IPS-NIHi7 (cell line): ENCODE data around the gene PLSCR2.
"Not testable (repeated sequence)": the region's sequence is repeated elsewhere in the genome, so short reads cannot be mapped to it uniquely, and the experiment has no call there.

Source experiments
- DNase-seq: peaks from one replicate; pipeline ENCODE4 v3.0.0; 2012; ENCODE audit warnings: mixed read lengths; ENCODE audit errors: extremely low spot score

The PLSCR2 gene

DNA sequence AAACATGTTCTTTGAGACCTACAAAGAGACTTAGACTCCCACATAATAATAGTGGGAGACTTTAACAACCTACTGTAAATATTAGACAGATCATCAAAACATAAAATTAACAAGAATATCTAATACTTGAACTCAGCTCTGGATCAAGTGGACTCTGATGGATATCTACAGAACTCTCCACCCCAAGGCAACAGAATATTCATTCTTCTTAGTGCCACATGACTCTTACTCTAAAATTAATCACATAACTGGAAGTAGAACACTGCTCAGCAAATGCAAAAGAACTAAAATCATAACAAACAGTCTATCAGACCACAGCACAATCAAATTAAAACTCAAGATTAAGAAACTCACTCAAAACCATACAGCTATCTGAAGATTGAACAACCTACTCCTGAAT lies 15.9 kb upstream of the PLSCR2 start:
- DNase-seq, result no peak

DNA sequence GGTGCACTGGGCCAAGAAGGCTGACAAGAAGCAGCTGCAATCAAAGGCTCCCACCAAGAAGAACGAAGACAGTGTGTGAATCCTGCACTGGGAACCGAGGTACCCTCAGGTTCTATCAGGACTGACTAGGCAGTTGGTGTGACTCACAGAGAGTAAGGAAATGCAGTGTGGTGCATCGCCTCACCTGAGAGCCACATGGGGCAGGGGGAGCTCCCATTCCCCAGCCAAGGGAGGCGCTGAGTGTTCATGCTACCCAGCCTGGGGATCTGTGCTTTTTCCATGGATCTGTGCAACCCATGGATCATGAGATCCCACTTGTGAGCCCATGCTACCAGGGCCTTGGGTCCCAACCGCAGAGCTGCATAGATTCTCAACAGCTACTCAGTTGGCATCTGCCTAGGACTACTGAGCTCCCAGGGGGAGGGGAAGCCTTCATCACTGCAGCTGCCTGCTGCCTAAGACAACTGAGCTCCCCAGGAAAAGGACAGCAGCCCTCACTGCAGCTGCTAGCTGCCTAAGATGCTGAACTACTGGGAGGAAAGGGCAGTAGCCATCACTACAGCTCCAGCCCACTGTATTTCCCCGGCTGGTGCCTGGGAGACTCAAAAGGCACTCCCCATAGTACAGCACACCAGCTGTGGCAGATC lies 6.9 kb upstream of the PLSCR2 start:
- DNase-seq, result no peak

DNA sequence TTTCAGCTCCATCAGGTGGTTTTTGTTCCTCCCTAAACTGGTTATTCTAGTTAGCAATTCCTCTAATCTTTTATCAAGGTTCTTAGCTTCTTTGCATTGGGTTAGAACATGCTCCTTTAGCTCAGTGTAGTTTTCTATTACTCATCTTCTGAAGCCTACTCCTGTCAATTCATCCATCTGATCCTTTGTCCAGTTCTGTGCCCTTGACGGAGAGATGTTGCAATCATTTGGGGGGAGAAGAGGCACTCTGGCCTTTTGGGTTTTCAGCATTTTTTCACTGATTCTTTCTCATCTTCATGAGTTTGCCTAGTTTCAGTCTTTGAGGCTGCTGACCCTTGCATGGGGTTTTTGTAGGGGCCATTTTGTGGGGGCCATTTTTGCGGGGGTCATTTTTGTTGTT lies 5.6 kb upstream of the PLSCR2 start:
- not testable (repeated sequence) for DNase-seq

DNA sequence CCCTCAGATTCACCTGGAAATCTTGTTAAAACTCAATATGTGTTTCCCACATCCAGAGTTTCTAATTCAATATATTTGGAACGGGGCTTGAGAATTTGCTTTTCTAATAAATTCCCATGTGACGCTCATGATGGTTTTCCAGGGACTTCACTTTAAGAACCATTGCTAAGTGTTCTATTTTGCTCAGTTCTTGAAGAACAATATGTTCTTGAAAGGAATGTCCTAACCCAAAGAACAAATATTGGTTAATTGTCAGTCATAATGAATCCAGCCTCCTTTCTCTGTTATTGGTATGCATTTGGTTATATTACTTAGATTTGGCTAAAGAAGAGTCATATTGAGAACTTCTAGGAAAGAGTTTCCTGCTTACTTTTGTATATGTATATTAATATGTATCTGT lies 4.4 kb upstream of the PLSCR2 start:
- no peak for DNase-seq

DNA sequence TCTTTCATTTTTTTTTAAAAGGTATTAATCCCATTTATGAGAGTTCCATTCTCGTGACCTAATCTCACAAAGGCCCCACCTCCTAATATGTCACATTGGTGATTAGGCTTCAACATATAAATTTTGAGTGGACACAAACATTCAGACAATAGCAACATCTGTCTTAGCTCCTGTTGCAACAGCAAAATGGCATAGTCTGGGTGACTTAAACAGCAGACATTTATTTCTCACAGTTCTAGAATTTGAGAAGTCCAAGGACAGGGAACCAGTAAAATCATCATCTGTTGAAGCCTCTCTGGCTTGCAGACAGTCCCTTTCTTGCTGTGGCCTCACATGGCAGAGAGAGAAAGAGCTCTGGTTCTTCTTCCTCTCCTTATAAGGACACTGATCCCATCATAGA lies 3.2 kb upstream of the PLSCR2 start:
- no peak for DNase-seq

DNA sequence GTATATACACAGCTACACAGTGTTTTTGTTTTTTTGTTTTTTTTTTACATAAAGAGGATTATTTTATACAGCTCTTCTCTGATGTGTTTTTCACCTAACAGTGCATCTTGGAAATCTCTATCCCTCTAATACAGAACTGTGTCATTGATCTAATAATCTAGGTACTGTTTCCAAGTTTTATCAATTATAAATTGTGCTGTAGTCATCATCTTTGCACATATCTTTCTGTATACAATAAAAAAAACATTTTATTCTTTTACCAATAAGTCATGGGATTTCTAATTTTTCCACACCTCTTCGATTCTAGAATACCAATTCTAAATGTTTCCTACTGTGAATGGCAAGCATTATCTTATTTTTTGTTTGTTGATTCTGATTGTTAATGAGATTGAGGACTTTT lies 1.7 kb upstream of the PLSCR2 start:
- no peak for DNase-seq

DNA sequence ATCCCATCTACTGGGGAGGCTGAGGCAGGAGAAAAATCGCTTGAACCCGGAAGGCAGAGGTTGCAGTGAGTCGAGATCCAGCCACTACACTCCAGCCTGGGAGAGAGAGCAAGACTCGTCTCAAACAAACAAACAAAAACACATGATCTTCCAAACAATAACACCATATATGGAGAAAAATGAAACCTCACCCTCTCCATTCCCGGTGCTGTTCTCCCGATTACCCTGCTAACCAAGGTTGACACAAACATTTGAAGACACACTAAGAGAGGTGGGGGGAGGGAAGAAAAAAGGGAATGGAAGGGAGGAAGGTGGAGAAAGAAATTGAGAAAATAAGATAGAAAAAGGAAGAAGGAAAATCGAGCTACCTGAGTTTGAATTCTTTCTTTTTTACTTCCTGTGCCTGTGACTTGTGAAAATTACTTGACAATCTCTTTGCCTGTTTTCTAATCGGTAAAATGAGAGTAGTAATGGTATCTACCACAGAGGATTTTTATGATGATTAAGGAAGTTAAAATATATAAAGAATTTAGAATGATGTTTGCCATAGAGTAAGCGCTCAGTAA lies 1.1 kb upstream of the PLSCR2 start:
- no peak for DNase-seq

DNA sequence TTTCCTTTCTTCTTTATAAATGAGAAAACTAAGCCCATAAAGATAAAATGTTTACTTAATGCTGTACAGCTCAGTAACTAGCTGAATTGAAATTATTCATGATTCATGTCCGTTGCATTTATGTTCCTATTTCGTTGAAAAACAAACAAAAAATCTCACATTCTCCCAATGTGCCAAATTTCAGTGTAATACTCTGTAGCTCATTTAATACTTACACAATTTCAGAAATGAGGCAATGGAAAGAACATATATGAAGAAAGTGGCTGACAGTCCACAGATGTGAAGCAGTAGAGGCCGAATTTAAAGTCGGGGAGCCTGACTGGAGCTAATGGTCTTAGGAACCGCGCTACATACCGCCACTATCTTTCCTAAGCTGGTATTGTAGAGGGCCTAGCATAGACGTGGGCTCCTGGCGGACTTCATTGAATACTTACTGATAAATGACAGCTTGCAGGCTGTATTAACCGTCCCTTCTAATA lies 651 bp downstream of the PLSCR2 start:
- no peak for DNase-seq

DNA sequence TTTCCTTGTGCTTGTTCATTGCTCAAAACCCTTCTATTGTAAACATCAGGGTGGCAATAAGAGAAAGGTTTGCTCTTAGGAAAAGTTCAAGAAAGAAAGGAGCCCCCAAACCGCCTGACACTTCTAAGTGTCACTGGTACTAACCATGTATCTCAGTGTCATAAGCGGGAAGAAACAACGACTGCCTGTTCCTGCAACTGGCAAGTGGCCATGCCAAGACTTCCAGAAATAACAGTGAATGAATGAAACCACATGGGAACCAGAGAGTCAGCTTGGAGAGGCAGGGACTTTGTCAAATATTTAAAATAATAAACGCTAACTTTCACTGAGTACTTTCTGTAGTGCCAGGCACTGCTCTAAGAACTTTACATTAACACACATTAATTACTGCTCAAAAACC lies 1.1 kb downstream of the PLSCR2 start:
- no peak for DNase-seq

DNA sequence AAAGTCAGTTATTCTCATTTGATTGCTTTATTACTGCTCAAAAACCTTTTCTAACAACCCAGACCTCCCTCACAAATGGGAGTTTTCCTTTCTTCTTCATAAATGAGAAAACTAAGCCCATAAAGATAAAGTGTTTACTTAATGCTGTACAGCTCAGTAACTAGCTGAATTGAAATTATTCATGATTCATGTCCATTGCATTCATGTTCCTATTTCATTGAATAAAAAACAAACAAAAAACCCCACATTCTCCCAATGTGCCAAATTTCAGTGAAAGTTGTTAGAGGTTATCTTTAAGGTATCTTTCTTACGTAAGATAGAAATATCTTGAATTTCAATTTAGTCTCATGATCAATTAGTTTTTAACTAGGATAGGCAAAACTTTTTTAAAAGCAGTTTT lies 2.8 kb downstream of the PLSCR2 start:
- no peak for DNase-seq

DNA sequence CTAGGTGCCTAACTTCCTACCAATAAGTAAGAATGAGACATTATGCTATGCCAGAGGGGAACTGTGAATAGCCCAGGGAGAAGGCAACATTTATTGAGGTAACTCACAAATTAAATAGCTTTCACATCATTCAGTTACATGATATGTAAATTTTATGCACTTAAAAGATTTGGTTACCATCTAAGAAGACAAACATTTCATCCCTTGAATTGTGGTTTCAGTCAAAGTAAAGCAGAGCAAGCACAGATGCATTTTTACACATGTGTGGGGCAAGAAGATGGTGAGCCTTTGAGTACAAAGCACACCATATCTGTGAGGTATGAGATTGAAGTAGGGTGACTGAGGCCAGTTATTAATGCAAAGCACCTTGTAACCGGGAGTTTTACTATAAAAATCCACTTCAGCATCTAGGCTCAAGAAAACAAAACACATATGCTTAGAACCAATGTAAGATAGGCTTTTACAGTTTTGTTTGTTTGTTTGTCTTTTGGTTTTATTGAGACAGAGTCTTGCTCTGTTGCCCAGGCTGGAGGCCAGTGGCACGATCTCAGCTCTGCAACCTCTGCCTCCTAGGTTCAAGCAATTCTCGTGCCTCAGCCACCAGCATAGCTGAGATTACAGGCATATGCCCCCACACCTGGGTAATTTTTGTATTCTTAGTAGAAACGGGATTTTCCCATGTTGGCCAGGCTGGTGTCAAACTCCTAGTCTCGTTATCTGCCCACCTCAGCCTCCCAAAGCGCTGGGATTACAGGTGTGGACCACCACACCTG lies 3.5 kb downstream of the PLSCR2 start:
- DNase-seq, result no peak

DNA sequence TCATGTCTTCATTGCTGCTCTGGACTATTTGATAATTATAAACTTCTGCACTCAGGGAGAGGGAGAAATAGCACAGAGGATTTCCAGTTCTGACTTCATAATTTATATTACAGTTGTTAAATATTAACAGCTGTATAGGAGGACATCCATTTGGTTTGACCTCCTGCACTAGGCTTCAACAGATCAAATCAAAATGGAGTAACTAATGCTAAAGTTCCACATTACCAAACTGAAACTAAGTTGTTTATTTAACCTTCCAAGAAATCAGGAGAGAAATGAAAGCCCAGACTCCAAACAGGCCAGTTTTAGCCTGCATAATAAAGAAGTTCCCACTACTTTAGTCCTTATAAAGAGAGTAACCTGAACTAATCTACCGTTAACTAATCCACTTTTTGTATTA lies 4.6 kb downstream of the PLSCR2 start:
- no peak for DNase-seq

DNA sequence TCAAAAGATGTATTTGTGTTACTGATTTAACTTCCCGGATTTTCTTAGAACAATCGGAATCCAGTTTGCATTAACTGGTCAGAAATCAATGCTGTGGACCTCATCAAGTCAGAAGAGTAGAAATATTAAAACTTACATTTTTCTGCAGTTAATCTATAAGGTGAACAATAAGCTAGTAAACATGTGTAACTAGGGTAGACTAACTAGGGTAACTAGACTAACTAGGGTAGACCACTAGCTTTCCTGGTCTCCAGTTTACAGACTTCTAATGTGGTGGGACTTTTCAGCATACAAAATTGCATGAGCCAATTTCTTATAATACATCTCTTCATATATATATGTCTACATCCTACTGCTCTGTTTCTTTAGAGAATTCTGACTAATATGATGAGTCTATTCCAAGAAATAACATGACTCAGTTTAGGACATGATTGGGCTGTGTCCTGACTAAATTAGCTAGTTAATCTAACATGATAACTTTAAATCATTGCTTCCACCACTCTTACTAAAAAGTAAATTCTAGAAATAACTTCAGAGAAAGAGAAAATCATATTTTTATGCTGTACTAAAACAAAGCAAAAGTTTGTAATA lies 5.3 kb downstream of the PLSCR2 start:
- no peak for DNase-seq

DNA sequence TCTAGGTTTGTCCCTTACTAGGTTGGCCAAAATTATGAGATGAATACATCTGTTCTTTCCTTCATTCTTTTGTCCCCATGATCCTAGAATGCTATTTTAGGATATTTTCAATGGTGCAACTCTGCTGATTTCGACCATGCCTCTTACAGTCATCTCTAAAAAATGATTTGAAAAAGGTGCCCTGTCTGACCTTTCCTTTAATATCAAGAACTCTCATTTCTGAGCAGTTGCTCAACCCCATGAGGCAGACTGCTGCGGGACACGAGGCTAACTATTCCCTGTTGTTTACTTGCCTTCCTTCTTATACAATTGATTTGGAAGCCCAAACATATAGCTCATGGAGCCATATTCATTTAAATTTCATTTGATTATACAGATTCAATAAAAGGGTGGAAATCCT lies 14.6 kb downstream of the PLSCR2 start:
- DNase-seq, result no peak

DNA sequence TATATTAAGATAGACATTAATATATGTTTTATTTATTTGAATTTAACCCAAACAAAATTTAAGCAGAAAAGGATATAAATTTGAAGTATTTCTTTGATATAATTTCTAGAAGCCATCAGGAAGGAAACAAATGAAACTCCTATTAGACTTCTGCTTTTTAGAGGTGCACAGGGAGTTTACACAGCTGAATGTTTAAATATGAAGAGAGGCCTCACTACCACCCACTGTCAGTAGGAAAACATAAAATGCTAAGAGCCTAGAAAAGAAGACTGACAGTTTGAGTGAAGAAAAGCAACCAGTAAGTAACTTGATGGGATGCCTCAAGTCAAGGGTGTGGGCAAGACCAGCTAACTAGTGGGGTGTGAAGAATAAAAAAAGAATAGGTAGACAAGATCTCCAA lies 19.7 kb downstream of the PLSCR2 start:
- DNase-seq, result no peak

DNA sequence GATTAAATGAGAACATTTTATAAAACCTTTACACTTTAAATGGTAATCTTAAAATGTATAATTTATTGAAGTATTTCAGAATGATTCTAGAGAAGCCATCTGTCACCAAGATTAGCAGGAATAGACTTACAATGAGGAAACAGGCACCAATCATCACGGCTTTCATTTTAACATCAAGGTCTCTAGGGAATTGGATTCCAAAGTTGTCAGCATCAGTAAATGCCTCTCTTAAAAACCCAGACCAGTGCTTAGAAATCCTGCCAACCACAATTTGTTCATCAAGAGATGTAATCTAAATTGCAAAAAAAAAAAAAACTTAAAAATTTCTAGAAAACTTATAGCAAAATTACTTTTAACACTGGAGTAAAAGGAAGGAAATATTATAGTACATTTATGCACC lies 20.3 kb downstream of the PLSCR2 start:
- no peak for DNase-seq

DNA sequence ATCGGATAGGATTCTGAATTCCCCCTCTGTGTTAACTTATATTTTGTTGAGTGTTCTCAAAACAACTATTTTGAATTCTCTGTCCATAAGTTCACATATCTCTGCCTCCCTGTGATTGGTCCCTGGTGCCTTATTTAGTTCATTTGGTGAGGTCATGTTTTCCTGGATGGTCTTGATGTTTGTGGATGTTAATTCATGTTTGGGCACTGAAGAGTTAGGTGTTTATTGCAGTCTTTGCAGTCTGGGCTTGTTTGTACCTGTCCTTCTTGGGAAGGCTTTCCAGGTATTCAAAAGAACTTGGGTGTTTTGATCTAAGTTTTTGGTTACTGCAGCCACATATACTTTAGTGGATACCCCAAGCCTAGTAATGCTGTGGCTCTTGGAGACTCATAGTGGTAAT lies 23.3 kb downstream of the PLSCR2 start:
- no peak for DNase-seq

DNA sequence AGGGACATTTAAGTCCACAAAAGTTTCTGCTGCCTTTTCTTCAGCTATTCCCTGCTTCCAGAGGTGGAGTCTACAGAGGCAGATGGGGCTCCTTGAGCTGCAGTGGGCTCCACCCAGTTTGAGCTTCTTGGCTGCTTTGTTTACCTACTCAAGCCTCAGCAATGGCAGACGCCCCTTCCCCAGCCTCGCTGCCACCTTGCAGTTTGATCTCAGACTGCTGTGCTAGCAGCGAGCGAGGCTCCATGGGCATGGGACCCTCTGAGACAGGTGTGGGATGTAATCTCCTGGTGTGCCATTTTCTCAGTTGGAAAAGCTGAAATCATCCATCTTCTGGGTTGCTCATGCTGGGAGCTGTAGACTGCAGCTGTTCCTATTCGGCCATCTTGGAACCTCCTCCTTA lies 29.1 kb downstream of the PLSCR2 start:
- not testable (repeated sequence) for DNase-seq

DNA sequence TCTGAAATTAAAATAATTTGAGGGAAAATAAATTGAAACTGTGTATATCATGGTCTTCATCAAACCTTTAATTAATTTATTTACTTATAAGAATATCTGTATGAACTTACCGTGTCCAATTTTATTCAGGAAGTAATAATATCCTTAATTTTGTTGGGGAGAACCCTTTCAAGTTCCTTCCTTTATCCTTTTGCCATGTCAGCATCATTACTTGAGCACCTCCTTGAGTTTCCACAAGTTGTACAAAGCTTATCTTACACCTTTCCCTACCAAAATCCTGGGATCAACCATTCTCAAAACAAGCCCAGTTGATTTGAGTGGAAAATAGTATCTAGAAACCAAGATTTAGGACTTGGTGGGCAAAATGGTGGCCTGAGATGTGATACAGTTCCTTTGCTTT lies 37.3 kb downstream of the PLSCR2 start:
- no peak for DNase-seq

DNA sequence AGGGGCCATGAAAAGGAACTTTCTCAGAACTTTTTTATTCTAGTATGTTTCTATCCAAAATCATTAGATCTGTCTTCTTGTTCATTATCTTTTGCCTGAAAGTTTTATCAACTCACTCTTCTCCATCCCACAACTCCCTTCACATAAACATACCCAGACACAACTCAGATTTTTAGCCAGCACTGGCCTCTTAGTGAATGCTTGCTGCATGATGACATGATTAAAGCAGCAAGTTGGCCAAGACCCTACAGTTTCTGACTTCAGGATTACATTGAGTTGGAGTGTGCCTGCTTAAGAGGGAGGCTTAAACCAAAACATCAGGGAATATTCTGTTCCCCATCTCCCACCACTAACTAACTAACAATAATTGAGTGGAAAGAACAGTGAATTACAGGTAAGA lies 38.1 kb downstream of the PLSCR2 start:
- no peak for DNase-seq

DNA sequence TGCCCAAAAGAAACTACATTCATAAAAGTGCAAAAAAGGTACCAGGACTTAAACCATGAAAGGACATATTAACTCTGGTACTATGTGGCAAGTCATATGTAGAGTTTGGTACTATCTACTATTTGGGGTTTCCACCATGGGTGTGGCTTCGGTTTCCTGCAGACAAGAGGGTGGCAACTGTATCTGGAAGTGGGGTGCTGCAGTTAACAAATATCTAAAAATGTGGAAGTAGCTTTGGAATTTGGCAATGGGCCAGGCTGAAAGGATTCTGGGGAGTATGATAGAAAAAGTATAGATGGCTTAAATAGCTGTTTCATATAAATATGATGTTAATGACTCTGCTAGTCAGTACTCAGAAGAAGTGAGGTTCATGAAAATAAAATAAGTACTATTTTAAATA lies 44.0 kb downstream of the PLSCR2 start:
- DNase-seq, result no peak

DNA sequence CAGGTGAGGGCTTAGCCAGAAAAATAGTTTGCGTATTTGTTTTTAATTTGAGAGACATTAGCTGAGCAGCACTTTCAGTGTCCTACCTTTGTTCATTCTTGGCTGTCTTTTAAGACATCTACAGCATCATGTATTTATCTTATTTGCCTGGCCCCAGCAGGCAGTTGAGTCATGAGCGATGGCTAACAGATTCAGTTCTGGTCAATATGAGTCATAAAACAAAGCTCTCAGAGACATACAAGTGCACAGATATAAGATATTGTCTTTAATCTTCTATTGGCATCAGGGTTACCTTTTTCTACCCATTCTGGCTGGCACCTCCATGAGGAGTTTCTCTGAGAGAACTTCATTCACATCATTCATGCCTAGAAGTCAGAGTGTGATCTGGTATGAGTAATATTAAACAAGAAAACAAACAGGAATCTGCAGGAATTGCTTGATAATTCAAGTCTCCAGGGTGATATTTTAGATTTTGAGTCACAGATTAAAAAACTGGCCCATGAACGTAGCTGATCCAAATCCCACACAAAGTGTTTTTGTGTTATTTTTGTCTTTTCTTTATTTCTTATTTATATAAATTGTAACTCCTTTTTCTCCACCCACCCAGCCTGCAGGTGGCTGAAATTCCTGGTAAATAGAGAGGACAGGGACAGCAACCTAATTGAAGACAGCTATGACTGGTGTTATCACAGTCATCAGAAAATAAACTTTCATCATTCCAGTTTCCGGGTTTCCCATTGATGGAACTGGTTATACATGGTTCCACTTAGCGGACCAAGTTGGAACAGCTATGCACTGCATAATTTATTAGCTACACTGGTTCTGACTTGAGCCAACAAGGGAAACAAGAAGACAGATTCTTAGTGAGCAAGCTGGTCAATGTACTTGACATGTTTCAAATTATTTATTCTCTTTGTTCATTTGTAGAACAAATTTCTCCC lies 47.3 kb downstream of the PLSCR2 start:
- no peak for DNase-seq
